Esophagus mucosa (tissue), 1 donor: Measurements from ENCODE around the gene SIM2. TPM values are rescaled to one million over a fixed set of nuclear protein-coding genes. Genes with fewer than 3 reads are reported as not detected.

Experiments
- ATAC-seq: fragments of 200-7000 bp; cut with Tn5 transposase; one replicate; pipeline ENCODE4 v1.9.1; 2020
- total RNA-seq: library from RNA; stranded (reverse); gene quantifications from one replicate; pipeline ENCODE4 v1.2.4, GENCODE V29; 2023
- donor health status: DM: yes; HTN: yes; CAD: no.

SIM2 gene
- total RNA-seq, 1 donor from 2014 or later: 18.3 TPM

GRCh38 chr21:36738489-36739126, 39.7 kb downstream of the SIM2 start:
- no peak for ATAC-seq

GRCh38 chr21:36741506-36741905, 42.6 kb downstream of the SIM2 start:
- ATAC-seq: no peak

DNA sequence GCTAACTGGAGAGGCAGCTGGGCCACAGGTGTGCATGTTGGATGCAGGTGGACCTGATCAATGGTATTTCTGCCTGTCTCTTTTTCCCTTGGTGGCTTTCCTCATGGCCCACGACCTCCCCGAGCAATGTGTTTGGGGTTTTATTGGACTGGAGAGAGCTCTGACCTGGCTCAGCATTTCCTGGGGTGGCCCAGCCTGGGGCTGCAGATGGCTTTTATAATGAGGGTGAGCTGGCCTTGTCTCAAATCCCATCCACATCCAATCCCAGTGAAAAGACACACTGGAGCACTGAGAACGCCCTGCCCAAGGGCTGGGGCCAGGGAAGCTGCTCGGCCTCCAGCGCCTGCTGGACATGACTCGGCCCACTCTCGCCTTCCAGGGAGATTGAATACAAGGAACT, 44.1 kb downstream of the SIM2 start:
- no peak for ATAC-seq

DNA sequence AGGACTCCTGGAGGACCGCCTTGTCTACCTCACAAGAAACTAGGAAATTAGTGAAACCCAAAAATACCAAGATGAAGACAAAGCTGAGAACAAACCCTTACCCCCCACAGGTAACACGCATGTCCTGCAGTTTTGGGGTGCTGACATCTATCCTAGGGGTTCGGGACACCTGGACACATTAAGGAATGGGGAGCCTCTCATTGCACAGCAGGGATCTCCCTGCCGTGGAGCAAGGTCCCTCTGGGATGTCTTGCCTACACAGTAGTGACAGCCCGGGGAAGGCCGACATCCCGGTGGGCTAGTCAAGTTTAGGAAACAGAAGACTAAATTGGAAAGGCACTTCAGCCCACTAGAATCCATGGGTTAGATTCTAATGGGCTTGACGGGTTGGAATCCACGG, 44.5 kb downstream of the SIM2 start:
- ATAC-seq: no peak

GRCh38 chr21:36744190-36744559, 45.3 kb downstream of the SIM2 start:
- ATAC-seq: no peak

- no peak for ATAC-seq
These were observed 45.8 kb downstream of the SIM2 start for GRCh38 chr21:36744560-36745231.

- no peak for ATAC-seq
These were observed 46.5 kb downstream of the SIM2 start for GRCh38 chr21:36745459-36745858.

DNA sequence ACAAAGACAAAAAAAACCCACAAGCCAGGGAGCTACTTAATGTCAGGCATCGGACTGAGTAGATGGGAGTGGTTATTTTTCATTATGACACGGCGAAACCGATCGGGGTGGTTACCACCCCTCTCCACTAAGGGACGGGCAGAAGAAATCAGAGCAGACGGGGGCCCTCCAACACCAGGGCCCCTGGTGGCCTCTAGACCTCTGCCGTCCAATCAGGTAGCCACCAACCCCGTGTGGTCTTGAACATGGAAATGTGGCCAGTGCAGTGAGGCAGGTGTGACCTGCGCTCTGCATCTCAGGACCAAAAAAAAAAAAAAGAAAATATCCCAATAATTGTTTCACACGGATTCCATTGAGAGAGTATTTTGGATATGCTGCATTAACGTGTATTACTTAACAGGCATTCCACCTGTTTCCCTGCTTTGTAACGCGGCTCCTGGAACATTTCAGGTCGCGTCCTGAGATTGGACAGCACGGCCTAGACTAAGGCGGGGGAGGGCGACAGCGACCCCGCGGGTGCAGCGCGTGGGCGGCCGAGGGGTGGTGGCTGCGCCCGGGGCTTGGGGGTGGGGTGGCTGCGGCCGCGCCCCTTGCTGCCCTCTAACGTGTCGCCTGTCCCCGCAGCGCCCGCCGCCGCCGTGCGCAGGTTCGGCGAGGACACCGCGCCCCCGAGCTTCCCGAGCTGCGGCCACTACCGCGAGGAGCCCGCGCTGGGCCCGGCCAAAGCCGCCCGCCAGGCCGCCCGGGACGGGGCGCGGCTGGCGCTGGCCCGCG, 48.3 kb downstream of the SIM2 start:
- no peak for ATAC-seq

DNA sequence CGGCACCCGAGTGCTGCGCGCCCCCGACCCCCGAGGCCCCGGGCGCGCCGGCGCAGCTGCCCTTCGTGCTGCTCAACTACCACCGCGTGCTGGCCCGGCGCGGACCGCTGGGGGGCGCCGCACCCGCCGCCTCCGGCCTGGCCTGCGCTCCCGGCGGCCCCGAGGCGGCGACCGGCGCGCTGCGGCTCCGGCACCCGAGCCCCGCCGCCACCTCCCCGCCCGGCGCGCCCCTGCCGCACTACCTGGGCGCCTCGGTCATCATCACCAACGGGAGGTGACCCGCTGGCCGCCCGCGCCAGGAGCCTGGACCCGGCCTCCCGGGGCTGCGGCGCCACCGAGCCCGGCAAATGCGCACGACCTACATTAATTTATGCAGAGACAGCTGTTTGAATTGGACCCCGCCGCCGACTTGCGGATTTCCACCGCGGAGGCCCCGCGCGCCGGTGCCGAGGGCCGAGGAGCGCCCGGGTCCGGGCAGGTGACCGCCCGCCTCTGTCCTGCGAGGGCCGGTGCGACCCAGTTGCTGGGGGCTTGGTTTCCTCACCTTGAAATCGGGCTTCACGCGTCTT, 49.0 kb downstream of the SIM2 start:
- ATAC-seq: no peak

- ATAC-seq: no peak
These were observed 51.1 kb downstream of the SIM2 start for GRCh38 chr21:36749935-36750575.

- no peak for ATAC-seq
These were observed 51.7 kb downstream of the SIM2 start for GRCh38 chr21:36750576-36750959.

- ATAC-seq: no peak
These were observed 52.5 kb downstream of the SIM2 start for GRCh38 chr21:36751383-36751782.

DNA sequence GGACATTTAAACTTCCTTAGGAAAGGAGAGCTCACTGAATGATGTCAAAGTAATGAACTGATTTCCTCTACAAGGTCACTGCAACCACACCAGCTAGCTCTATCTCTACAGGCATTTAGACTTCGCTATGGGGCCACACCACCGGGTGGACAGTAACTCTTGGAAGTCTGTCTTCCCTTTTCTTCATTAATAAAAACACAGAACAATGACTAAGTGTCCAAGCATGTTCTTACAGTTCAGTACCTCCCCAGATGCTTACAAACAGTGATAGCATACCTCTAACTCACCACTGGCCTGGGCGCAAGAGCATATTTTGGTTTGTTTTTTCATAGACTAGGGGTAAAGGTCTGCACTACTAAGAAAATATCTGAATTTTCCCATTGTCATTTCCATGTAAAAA, 54.6 kb downstream of the SIM2 start:
- ATAC-seq: no peak

DNA sequence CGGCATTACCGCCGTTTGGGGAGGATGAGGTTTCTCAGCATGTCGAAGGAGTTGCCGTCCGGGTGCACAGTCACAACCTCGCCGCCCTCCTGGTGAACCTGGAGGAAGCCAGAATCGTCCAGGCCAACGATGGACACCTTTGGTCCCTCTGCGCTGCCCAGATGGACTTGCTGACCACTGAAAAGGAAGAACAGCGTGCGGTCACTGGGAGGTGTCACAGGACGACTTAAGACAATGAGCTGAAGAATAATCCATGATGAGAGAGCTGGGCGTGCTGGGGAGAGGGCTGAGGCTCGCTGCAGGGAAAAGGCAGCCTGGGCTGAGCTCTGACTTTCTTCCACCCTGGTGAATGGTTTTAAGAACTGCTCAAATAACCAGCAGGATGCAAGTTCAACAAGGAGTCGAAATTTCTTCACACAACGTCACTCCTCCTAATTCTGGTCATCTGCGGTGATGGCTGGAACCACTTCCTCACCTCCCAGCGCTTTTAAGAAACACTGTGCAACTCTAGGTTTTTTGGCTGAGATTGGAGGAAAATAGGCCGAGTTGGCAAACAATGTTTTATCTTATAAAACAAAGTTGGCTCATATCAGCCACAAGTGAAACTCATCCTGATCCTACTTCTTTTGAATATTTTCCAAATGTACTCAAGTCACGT, 55.5 kb downstream of the SIM2 start:
- no peak for ATAC-seq

GRCh38 chr21:36756527-36756926, 57.6 kb downstream of the SIM2 start:
- peak; percentile 67 for ATAC-seq

DNA sequence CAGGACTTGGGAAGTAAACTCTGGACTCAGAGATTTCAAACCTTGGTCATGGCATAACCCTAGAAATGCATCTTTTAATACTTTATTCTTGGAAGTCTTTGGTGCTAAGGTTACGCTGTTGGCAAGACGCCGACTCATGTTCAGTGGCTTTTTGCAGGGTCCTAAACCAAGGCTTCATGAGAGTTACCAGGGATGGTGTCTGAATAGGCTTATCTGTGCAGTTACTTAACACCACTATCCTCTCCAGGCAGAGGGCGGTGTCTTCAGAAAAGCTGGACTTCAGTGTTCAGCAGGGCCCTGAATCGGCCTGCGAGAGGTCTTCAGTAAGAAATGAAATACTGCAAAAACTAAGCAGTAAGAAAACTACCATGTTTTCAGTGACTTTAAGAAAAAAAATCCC, 58.3 kb downstream of the SIM2 start:
- ATAC-seq: no peak

GRCh38 chr21:36759348-36760083, 60.6 kb downstream of the SIM2 start:
- no peak for ATAC-seq

- no peak for ATAC-seq
These were observed 62.8 kb downstream of the SIM2 start for GRCh38 chr21:36761685-36762084.

GRCh38 chr21:36762642-36763041, 63.7 kb downstream of the SIM2 start:
- no peak for ATAC-seq

- ATAC-seq: no peak
These were observed 64.4 kb downstream of the SIM2 start for GRCh38 chr21:36763305-36763704.

- ATAC-seq: peak; percentile 81
These were observed 66.3 kb downstream of the SIM2 start for GRCh38 chr21:36765229-36765628.

DNA sequence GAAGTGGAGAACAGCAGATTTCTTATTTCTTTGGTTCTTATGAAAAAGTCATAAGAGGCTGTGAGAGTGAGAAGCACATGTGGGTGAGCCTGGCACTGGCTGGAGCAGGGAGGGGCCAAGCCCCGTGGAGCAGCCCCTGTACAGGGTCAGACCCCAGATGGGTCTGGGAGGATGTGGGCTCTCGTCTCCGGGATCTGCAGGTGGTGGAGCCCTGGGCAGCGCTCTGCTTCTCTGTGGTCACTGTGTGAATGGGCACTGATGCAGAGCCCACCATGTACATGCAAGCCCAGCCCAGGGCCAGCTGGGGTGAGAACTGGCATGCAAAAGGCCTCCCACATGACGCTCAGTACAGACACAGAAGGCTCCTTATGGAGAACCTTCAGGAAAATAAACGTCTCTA, 67.6 kb downstream of the SIM2 start:
- no peak for ATAC-seq
